CD4-positive, alpha-beta T cell (primary cell): ENCODE data around the gene MAN2B2. TPM values are rescaled to one million over a fixed set of nuclear protein-coding genes. Genes with fewer than 3 reads are reported as not detected.

Experiments used
- ATAC-seq: fragments of 200-7000 bp; cut with Tn5 transposase; one replicate; pipeline ENCODE4 v1.10.0; 2022; ENCODE audit warnings: mild to moderate bottlenecking; ENCODE audit not compliant: poor library complexity
- CTCF ChIA-PET: fragments of 350-600 bp; sonication (Branson Sonifier 250); formaldehyde crosslinking; loops from one replicate; lab custom pipeline; 2021; ENCODE audit warnings: antibody characterized with exemption, inconsistent platforms; lab: Charles Lee
- POLR2A ChIA-PET: fragments of 350-600 bp; sonication (Branson Sonifier 250); formaldehyde crosslinking; loops from one replicate; lab custom pipeline; 2021; ENCODE audit warnings: antibody characterized with exemption, inconsistent platforms; lab: Charles Lee
- DNase-seq, 14 experiments: peaks; one replicate each; pipeline ENCODE4 v3.0.0-alpha.2; 2013 to 2020; ENCODE audit warnings: mixed read lengths in 2 of 14
- H3K27ac ChIP-seq, 2 donors: one replicate each; pipeline versions ENCODE4 v1.5.1 to v1.7.0; 2013; ENCODE audit warnings: low read length in 2 of 2, low read depth in 1 of 2, mild to moderate bottlenecking in 1 of 2
- H3K27me3 ChIP-seq, 2 experiments: 1 replicate in 1 of 2; 2 replicates in 1 of 2; pipeline versions ENCODE4 v1.6.1 to v1.7.0; 2013; ENCODE audit warnings: low read length in 2 of 2, control low read depth in 1 of 2, mild to moderate bottlenecking in 1 of 2, moderate library complexity in 1 of 2; ENCODE audit not compliant: insufficient read depth in 2 of 2, control insufficient read depth in 1 of 2
- H3K36me3 ChIP-seq: one replicate; pipeline ENCODE4 v1.6.1; 2013; ENCODE audit warnings: low read length, control low read depth; ENCODE audit not compliant: insufficient read depth
- H3K4me1 ChIP-seq: one replicate; pipeline ENCODE4 v1.6.1; 2013; ENCODE audit warnings: low read length, control low read depth; ENCODE audit not compliant: insufficient read depth
- H3K4me3 ChIP-seq: one replicate; pipeline ENCODE4 v1.5.1; 2013; ENCODE audit warnings: mild to moderate bottlenecking, low read length, moderate library complexity
- H3K9me3 ChIP-seq, 2 experiments: 1 replicate in 1 of 2; 2 replicates in 1 of 2; pipeline versions ENCODE4 v1.6.1 to v1.7.0; 2013; ENCODE audit warnings: low read length in 2 of 2, mild to moderate bottlenecking in 2 of 2, control low read depth in 1 of 2, moderate library complexity in 1 of 2; ENCODE audit not compliant: control insufficient read depth in 1 of 2, insufficient read depth in 1 of 2
- H3K27ac Mint-ChIP-seq: one replicate; pipeline ENCODE4 v1.8.0; 2020; ENCODE audit warnings: mixed read lengths
- H3K27me3 Mint-ChIP-seq: one replicate; pipeline ENCODE4 v1.8.0; 2021; ENCODE audit warnings: mixed read lengths
- H3K36me3 Mint-ChIP-seq: one replicate; pipeline ENCODE4 v1.8.0; 2021; ENCODE audit warnings: low read depth, mixed read lengths
- H3K4me1 Mint-ChIP-seq: one replicate; pipeline ENCODE4 v1.8.0; 2021; ENCODE audit warnings: low read depth, mixed read lengths
- H3K4me3 Mint-ChIP-seq: one replicate; pipeline ENCODE4 v1.8.0; 2020; ENCODE audit warnings: mild to moderate bottlenecking, mixed read lengths
- H3K9me3 Mint-ChIP-seq: one replicate; pipeline ENCODE4 v1.8.0; 2020; ENCODE audit warnings: mixed read lengths
- intact Hi-C, 2 experiments: fragments of 100-400 bp; cut with DNase I in 1 of 2; cut with micrococcal nuclease in 1 of 2; formaldehyde crosslinking; loops; one replicate each; pipeline versions ENCODE4 v1.15.1 to v1.9.0; 2023 to 2025; cut with DNase I, micrococcal nuclease
- total RNA-seq, 174 experiments: library from RNA in 2 of 174; stranded (reverse) in 2 of 174; gene quantifications; one replicate each; pipeline ENCODE4 v1.2.3 and lab custom pipeline; 2021 to 2026
- TF ChIP-seq, protein P1 (sequence below): fragments of 200-600 bp; IDR thresholded peaks from one replicate; pipeline ENCODE4 v1.8.0; 2022; ENCODE audit warnings: antibody characterized with exemption, mild to moderate bottlenecking

Gene MAN2B2
- total RNA-seq, 2 experiments from 2014 or later = 25.9 to 28.5 TPM

DNA sequence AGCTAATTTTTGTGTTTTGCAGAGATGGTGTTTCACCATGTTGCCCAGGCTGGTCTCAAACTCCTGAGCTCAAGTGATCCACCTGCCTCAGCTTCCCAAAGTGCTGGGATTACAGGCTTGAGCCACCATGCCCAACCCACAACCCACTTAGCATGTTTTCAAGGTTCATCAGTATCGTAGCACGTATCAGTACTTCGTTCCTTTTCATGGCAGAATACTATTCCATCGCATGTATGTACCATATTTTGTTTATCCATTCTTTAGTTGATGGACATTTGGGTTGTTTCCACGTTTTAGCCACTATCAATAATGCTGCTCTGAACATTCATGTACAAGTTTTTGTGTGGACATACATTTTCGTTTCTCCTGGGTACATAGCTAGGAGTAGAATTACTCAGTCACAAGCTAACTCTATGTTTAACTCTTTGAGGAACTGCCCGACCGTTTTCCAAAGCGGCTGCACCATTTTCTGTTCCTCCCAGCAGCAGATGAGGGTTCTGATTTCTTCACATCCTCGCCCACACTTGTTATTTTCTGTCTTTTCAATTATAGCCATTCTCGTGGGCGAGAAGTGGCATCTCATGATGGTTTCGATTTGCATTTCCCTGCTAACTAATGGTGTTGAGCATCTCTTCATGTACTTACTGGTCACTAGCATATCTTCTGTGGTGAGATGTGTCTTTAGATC, 32.5 kb downstream of the MAN2B2 start:
- no peaks in the 10 kb centered on the region for H3K27me3 Mint-ChIP-seq
- H3K4me3 Mint-ChIP-seq = no peak overlapping the region
- TF ChIP-seq, protein P1, sequence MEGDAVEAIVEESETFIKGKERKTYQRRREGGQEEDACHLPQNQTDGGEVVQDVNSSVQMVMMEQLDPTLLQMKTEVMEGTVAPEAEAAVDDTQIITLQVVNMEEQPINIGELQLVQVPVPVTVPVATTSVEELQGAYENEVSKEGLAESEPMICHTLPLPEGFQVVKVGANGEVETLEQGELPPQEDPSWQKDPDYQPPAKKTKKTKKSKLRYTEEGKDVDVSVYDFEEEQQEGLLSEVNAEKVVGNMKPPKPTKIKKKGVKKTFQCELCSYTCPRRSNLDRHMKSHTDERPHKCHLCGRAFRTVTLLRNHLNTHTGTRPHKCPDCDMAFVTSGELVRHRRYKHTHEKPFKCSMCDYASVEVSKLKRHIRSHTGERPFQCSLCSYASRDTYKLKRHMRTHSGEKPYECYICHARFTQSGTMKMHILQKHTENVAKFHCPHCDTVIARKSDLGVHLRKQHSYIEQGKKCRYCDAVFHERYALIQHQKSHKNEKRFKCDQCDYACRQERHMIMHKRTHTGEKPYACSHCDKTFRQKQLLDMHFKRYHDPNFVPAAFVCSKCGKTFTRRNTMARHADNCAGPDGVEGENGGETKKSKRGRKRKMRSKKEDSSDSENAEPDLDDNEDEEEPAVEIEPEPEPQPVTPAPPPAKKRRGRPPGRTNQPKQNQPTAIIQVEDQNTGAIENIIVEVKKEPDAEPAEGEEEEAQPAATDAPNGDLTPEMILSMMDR = no peak
- H3K27ac Mint-ChIP-seq = no peak overlapping the region
- Histone ChIP-seq H3K9me3 (peaks cover 6 to 30% of the 10 kb centered on the region in 2 experiments), H3K4me1 (no peaks in the 10 kb centered on the region), H3K27ac (no peak overlapping the region), H3K4me3 (no peak overlapping the region), H3K36me3 (peaks cover 94% of the 10 kb centered on the region), H3K27me3 (no peaks in the 10 kb centered on the region)
- DNase-seq = no peak
- ATAC-seq = no peak
- intact Hi-C loops = no loop called here
- peaks cover 98% of the 10 kb centered on the region for H3K36me3 Mint-ChIP-seq
- POLR2A ChIA-PET = no interaction called here
- H3K9me3 Mint-ChIP-seq = no peaks in the 10 kb centered on the region
- CTCF ChIA-PET = no interaction called here
- no peaks in the 10 kb centered on the region for H3K4me1 Mint-ChIP-seq

GRCh38 chr4:6608758-6609414, 33.9 kb downstream of the MAN2B2 start:
- ATAC-seq (no peak), DNase-seq (peak in 1 of 14 experiments; percentile 23)
- H3K36me3 ChIP-seq = peaks cover 92% of the 10 kb centered on the region
- no peaks in the 10 kb centered on the region for H3K4me1 ChIP-seq
- Mint-ChIP-seq H3K4me3 (no peak overlapping the region), H3K27me3 (no peaks in the 10 kb centered on the region), H3K9me3 (no peaks in the 10 kb centered on the region), H3K4me1 (no peaks in the 10 kb centered on the region), H3K27ac (no peak overlapping the region), H3K36me3 (peaks cover 95% of the 10 kb centered on the region)
- TF ChIP-seq, protein P1 = no peak
- H3K4me3 ChIP-seq = no peak overlapping the region
- intact Hi-C loops = no loop called here
- H3K27ac ChIP-seq = no peak overlapping the region
- ChIA-PET CTCF (no interaction called here), POLR2A (interaction anchor here (0.6 kb wide), 1 partner anchor 230 kb away, joined by 7 read pairs; no protein-coding TSS in a partner anchor)
- no peaks in the 10 kb centered on the region for H3K27me3 ChIP-seq
- H3K9me3 ChIP-seq = peaks cover 6 to 21% of the 10 kb centered on the region in 2 experiments

DNA sequence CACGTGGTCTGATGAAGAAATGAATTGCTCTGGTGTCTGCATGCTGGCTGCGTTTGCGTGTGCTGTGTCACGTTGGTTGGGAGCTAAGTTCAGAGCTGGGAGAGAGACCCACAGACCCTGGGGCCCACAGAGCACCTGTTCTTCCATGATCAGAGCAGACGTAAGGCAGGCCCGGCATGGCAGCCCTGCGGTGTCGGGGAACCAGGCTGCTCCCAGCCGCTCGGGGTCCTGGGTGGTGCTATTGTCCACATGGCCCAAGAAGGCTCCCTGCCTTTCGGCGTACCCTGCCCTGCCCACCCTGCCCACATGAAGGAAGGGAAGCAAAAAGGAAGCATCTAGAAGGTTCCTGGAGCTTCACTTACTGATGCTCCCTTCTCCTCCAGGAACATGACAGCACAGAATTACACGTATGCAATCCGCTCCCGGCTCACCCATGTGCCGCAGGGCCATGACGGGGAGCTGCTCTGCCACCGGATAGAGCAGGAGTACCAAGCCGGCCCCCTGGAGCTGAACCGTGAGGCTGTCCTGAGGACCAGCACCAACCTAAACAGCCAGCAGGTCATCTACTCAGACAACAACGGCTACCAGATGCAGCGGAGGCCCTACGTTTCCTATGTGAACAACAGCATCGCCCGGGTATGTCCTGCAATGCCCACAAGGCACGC, 34.6 kb downstream of the MAN2B2 start:
- CTCF ChIA-PET = no interaction called here
- ATAC-seq (no peak), DNase-seq (no peak)
- Mint-ChIP-seq H3K27me3 (no peaks in the 10 kb centered on the region), H3K9me3 (no peaks in the 10 kb centered on the region), H3K36me3 (peaks cover 95% of the 10 kb centered on the region), H3K4me3 (no peak overlapping the region), H3K4me1 (no peaks in the 10 kb centered on the region), H3K27ac (no peak overlapping the region)
- POLR2A ChIA-PET = interaction anchor here (0.6 kb wide), 1 partner anchor 229 kb away, joined by 7 read pairs; no protein-coding TSS in a partner anchor
- Histone ChIP-seq H3K4me3 (no peak overlapping the region), H3K27ac (no peak overlapping the region), H3K9me3 (peaks cover 6 to 15% of the 10 kb centered on the region in 2 experiments), H3K27me3 (no peaks in the 10 kb centered on the region), H3K36me3 (peaks cover 94% of the 10 kb centered on the region), H3K4me1 (no peaks in the 10 kb centered on the region)
- TF ChIP-seq, protein P1 = no peak
- intact Hi-C loops = no loop called here
